Fibroblast of skin of scalp (primary cell): ENCODE measurements around the gene DSTN.

Source experiments
- DNase-seq: peaks from one replicate; pipeline ENCODE4 v3.0.0-alpha.2; 2013

Gene DSTN

DNA sequence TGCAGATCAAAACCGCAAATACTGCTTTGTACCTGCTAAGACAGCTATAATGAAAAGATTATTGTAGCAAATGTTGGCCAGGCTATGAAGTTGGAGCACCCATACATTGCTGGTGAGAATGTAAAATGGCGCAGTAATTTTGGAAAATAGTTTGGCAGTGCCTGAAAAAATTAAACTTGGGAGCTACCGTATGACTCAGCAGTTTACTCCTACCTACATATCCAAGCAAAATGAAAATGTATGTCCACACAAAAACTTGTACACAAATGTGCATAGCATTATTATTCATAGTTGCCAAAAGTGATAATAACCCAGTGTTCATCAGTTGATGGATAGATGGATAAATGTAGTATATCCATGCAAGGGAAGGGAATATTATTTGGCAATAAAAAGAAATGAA lies 13.3 kb downstream of the DSTN start:
- no peak for DNase-seq

DNA sequence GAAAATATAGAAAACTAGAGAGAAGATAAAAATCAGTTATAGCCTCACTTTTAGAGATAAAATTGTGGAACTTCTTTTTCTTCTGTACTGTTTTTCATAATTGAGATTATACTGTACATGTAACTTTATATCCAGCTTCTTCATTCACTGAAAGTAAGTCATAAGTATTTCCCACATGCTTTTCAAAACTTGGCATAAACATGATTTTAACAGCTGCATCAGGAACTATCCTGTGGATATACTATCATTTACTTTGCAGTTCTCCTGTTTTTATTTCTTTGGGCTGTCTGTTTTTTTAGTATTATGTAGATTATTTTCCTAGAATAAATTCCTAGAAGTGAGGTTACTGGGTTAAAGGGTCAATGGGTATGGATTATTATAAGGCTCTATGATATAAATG lies 14.8 kb downstream of the DSTN start:
- no peak for DNase-seq

DNA sequence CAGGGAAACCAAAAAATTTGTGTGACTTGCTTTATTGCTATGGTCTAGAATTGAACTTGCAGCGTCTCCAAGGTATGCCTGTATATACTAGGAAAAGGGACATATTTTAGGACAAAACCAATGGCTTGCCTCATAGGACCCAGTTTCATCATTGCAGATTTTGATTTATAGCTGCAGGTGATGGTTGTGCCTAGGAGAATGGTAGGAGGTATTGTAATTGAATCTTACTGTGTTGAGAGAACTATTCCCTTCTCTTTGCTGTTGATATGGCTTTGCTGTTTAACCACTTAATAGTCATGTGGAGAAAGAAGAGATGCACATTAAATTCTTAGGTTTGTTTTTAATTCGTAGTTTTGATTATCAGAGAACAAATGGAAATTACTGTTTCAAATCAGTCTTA lies 16.4 kb downstream of the DSTN start:
- no peak for DNase-seq

DNA sequence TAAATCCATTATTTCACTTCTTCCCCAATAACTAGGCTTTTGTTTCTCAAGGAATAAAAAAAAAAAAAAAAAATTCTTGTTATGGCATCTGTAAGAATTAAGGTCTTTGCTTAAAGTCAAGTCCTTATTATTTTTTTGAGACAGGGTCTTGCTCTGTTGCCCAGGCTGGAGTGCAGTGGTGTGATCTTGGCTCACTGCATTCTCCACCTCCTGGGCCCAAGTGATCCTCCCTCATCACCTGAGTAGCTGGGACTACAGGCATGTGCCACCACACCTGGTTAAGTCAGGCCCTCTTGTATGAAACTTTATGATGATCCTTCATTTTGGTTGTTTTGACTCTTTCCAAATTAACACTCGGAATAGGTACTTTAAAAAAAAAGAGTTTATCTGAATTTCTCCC lies 17.3 kb downstream of the DSTN start:
- no peak for DNase-seq

DNA sequence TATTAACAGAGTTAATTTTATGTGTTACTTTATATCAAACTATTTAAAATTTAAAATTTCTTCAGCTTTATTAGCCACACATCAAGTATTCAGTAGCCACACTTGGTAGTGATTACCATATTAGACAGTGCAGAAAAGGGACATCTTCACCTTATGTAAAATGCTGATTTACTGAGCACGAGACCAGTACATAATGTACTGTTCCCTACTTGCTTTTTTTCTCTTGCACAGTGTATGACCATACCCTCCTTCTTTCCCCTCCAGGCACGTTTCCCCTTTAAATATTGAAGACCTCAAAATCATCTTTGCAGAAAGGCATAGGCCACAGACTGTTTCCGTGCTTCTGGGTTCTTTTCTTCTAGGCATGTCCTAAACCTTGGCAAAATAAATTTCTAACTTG lies 17.9 kb downstream of the DSTN start:
- no peak for DNase-seq

DNA sequence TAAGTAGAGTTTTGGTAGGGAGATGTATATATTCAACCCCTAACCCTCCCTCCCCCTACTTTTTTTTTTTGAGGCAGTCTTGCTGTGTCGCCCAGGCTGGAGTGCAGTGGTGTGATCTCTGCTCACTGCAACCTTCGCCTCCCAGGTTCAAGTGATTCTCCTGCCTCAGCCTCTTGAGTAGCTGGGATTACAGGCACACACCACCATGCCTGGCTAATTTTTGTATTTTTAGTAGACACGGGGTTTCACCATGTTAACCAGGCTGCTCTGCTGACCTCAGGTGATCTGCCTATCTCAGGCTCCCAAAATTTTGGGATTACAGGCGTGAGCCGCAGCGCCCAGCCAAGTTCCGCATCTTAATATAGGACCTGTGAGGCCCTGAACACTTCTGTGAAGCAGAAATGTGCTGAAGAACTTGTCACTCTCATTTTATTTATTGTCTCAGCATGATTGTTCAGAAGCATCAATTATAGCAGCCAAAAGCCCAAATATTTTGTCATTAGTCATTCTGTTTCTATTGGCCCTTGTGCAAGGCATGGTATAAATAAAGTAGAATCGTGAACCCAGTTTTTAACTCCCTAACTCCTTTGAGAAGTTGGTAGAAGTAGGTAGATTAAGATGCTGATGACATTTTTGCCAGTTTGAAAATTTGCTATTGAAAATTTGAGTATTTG lies 19.4 kb downstream of the DSTN start:
- peak; percentile 38 for DNase-seq

DNA sequence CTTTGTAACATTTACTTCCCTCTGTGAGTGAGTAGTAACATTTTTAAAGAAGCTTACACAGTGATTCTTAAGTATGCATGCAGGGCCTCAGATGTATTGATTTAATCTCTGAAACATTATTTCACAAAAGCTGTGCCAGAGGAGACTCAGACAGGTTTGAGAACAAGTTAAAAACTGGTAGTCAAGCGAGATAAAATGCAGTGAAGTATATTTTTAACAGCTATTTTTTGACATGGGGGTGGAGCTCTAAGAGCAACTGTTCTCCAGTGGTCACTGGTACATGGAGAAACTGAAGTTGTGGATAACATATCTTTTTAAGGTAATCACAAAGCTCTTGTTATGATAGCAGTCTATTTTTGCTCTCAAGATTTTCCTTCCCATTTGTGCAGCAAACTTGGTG lies 20.4 kb downstream of the DSTN start:
- no peak for DNase-seq

DNA sequence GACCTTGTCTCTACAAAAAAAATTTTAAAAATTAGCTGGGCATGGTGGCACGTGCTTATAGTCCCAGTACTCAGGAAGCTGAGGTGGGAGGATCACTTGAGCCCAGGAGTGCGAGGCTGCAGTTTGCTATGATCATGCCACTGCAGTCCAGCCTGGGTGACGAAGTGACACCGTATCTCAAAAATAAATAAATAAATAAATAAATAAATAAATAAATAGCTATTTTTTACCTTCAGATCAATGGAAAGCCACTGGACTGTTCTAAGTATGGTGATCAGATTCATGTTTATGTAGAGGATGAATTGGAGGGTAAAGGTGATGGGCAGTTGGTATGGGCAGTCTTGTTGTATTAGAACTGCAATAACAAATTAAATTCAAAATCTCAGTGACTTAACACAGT lies 24.0 kb downstream of the DSTN start:
- DNase-seq: no peak

DNA sequence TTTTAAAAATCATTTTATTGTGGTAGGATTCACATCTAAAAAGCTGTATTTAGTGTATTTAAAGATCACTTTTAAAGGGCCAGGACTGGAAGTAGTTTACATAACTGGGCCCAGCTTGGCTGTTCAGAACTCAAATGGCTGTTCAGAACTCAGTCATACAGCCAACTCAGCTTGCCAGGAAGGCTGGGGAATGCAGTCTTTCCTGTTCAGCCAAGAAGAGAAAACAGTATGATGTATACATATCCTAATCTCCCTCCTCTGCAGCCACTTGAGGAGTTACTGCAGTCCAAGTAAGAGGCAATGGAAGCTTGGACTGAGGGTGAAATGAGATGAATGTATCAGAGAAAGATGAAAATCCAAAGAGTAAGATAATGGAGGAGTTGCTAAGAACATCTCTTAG lies 24.6 kb downstream of the DSTN start:
- peak; percentile 41 for DNase-seq

DNA sequence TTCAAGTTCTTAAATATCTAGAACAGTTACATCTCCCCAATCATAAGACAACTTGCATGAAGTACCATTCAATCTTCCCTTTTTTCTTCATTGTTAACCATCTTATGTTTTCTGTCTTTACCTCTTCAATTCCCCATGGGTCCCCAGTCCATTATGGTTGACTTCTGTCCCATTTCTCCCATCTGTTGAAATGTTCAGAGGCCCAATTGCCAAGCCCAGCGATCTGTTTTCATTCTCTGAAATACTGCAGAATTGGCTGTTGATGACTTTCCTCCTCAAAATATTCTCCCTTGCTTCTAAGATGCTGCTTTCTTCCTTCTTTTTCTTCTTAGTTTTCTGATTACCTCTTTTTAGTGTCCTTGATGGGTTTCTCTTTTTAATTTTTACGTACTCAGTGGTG lies 26.0 kb downstream of the DSTN start:
- no peak for DNase-seq

DNA sequence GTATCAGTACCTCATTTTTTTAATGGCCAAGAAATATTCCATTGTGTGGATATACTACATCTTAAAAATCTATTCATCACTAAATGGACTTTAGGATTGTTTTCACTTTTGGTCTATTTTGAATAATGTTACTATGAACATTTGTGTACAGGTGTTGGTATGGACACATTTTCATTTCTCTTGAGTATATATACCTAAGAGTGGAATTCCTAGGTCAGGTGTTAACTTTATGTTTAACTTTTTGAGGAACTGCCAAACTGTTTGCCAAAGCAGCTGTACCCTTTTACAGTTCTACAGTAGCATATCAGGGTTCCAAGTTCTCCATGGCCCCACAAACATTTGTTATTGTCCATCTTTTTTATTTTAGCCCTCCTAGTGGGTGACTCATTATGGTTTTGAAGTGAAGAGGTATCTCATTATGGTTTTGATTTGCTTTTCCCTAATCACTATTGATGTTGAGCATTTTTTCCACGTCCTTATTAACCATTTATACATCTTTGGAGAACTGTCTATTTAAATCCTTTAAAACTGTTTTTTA lies 28.2 kb downstream of the DSTN start:
- DNase-seq: no peak

DNA sequence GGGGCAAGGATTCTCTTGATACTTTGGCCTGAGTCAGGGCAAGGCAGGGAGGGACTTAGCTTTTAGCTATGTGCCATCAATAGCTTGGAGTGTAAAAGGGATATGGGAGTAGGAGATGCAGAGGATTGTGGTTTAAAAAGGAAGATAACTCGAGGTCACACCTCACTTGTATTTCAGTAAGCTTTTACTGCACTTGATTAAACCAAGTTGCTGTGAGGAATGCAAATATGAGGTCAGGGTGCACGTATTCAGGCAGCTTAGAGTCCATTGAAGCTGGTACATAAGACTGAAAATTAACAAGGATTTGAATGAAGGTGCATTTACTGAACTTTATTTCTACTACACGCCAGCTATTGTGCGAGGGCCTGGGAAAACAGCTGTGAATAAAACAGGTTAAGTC lies 32.1 kb downstream of the DSTN start:
- no peak for DNase-seq

DNA sequence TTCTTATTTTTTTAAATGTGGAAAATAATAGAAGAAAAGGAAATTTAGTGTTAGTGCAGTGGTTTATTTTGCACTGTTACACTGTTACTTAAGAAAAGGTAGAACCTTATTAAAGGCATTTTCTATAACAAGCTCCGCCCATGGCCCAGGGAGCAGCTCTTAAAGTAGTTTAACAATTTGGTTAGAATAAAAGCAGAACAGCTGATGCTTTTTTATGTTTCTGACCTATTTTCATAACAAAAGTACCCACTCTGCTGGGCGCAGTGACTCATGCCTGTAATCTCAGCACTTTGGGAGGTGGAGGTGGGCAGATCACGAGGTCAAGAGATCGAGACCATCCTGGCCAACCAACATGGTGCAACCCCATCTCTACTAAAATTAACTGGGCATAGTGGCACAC lies 32.6 kb downstream of the DSTN start:
- DNase-seq: no peak

DNA sequence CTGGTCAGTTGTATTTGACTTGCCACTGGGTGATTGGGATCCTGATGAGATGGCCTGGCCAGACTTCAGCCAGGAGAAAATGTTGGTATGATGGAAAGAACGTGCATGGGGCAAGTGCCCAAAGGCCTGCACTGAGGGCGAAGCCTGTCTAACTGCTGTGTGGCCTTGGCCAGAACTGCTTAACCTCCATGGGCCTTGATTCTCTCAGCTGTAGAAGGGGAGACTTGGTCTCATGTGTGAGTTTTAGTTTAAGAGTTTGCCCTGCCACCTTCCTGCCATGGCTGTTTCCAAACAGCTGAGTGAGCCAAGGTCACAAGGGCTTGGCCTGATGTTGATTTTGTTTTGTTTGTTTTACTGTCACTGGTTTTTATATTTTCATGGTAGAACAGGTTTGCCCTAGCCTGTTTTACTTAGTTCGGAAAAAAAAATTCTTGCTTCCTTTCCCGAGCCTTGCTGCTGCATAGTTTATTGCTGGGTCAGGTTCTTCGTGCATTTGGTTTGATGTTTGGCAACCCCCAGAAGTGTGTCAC lies 35.3 kb downstream of the DSTN start:
- no peak for DNase-seq

DNA sequence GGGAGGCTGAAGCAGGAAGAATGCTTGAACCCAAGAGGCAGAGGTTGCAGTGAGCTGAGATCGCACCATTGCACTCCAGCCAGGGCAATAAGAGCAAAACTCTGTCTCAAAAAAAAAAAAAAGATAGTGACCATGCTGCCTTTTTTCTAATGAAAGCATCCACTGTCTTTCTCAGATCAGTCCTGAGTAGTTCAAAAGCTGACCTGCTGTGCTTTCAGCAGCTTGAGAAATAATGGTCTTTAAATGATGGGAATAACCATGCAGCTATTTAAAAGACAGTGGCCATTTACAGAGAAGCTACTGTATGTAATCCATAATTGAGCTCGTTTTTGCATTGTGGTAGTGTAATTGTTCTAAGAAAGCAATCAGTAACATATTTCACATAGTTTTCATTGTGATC lies 36.1 kb downstream of the DSTN start:
- no peak for DNase-seq

DNA sequence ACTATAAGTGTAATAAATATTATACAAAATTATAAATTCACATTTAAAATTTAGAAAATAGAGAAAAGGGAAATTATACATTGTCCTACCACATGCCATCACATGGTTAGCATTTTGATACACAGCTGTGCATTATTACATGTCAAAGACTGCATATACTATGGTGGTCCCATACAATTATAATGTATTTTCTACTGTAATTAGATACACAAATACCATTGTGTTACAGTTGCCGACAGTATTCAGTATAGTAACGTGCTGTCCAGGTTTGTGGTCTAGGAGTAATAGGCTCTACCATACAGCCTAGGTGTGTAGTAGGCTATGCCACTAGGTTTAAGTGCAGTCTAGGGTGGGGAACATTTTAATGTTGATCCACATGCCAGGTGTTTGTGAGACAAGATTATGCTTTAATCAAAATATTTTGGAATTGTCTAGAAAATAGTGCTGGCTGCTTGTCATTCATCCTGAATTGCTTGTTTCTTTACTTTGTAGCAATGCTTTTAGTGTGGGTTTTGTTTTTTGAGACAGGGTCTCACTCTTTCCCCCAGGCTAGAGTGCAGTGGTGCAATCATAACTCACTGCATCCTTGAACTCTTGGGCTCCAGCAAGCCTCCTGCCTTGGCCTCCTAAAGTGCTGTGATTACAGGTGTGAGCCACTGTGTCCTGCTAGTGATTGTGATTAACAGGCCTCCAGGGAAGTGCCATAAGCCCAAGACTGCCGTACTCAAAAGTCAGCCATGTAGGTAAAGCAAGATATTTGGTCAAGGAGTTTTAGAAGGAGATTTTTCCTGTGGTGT lies 39.0 kb downstream of the DSTN start:
- no peak for DNase-seq

DNA sequence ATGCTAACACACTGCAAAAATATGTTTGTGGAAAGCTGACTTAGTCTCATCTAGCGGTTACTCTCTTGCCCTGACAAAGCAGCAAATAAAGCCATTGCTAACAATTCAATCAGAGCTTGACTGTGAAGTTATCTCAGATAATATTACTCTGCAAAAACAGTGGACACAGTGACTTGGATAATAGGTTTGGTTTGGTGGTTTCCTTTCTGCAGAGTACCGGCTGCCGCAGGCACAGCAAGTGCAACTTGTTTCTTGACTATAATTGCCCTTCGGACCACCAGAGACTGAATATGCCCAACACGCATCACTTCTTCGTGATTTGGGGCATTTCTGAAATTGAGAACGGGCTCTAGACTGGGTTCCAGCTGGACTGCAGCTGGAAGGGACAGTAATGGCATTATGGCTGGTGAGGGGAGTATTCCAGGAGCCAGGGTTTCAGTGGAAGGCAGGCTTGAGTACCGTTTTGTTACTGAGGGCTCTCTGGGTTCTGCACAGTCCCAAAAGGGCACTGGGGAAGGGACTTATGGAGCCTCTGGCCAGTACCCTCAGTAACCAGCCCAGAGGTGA lies 40.0 kb downstream of the DSTN start:
- DNase-seq: no peak

DNA sequence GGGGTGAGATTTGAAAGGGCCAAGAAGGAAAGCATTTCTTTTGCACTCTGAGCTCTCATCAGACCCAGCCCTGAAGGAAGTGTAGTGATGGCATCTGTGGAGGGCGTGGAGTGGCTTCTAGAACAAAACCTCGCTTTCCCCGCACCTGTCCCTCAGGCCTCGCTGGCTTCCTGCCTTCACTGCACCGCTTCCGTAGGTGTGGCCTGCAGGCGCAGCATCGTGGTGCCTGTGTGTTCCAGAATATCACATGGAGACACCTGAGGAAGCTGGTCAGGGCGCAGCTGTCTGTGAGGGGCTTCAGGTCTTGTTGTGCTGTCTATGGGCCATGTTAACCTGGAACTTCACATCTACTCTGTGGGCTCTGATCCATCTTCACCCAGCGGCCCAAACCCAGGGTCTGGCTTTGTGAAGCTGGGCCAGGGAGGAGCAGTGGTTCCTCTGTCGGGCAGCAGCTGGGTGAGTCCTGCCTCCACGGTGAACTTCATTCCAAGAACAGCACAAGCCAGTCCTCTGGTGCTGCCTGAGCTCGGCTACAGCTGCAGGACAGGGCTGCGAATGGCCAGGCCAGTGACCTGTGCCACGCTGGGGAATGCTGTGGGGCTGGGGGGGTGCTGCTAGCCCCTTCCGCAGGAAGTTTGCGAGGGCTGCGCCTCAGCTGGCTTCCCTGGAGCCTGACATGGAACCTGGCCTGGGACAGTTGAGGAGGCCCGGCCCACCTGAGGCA lies 40.9 kb downstream of the DSTN start:
- no peak for DNase-seq

DNA sequence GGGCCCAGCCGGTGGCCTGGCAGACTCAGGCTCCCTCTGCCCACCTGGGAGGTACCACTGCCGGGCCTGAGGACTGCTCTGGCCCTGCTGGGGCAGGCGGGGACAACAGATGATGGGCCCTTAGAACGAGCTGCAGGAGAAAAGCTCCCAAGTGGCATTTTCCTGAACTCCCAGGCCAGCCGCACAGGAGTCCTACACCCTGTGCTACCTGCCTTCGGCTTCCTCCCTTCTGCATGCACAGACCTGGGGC lies 41.3 kb downstream of the DSTN start:
- DNase-seq: no peak

DNA sequence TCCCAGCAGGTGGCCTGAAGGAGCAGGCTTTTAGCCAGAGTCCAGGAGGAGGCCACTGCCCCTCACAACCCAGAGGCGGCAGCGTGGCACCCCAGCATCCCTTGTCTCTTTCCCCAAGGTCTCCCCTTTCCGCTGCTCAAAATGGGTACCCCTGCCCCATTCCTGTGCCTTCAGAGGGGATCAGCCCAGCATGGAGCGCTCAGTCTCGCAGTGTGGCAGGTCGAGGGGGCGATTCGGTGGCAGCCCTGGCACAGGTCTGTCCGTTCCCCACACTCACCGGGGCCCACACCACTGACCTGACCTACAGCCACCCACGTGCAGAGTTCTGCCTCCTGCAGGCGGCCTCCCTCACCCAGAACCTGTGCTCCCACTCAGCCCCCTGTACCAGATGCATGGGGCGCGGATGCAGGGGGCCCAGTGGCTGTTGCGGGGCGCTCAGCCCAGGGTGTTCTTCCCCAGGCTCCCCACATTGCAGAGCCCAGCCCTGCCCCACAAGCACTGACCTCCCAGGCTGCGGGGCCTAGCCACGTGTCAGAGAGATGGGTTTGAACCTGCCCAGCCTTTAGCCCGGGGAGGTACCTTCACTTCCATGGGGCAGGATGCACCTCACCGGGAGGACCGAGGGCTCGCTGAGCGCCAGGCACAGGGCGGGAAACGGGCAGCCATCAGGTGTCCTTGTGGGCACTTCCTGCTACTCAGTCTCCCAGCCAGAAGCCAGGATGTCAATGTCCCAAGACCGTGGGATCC lies 41.8 kb downstream of the DSTN start:
- peak; percentile 46 for DNase-seq

DNA sequence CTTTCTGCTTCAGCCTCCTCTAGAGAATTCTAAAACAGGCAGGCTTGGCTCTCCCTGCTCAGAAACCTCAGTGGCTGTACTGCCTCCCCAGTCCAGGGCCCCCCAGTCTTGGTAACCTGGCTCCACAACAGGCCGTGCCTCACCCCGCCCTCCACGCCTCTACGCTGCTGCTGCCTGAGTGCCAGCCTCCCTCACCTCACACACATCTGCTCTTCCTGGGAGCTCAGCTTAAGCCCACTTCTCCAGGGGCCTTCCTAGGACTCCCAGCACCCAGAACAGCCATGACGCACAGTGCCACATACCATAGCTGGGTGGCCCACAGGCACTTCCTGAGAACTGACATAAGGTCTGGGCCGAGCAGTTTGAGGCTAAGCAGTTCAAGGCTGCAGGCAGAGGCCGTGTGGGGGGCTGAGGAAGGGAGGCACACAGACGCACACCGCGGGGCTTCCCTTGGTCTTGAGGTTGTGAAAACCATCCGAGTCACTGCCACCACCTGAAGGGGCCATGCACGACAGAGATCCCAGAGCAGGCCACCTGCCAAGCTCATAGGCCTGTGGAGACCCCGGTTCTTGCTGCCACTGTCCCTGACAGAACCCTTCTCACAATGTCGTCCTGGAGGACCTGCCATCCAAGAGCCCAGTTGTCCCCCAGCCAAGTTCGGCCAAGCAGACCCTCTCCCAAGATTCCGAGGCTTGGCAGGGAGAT lies 42.6 kb downstream of the DSTN start:
- peak; percentile 82 for DNase-seq

DNA sequence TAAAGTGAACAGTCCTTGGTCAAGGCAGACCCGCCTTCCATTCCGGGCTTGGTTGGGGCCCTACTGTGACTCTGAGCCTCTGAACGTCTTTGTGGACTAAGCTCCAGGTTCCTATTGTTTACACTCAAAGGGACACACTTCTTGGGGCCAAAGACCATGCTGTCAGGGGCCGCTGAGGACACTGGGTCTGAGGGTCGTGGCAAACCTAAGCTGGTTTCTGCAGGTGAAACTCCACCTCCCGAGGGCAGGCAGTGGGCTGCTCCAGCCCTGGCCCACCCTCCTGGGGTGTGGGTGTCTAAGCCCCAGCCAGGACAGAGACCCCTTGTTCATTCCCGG lies 43.1 kb downstream of the DSTN start:
- DNase-seq: no peak
